ENCODE results near the gene UNC5A.
"Not testable (repeated sequence)": the region's sequence is repeated elsewhere in the genome, so short reads cannot be mapped to it uniquely, and the experiment has no call there.

Gene UNC5A

GRCh38 chr5:176863765-176864098 is 53.4 kb downstream of the UNC5A start:
- DNase-seq (ENCODE audit: low read depth): no peak

GRCh38 chr5:176864755-176865154 is 54.4 kb downstream of the UNC5A start:
- no peak for DNase-seq (ENCODE audit: low read depth)

GRCh38 chr5:176865964-176866363 is 55.6 kb downstream of the UNC5A start:
- DNase-seq (ENCODE audit: low read depth): no peak

- DNase-seq (ENCODE audit: low read depth): no peak
Observed at GRCh38 chr5:176866707-176867310, 56.5 kb downstream of the UNC5A start.

- no peak for DNase-seq (ENCODE audit: low read depth)
Observed at GRCh38 chr5:176868126-176868525, 57.8 kb downstream of the UNC5A start.

GRCh38 chr5:176868731-176869130 is 58.4 kb downstream of the UNC5A start:
- DNase-seq (ENCODE audit: low read depth): no peak

- DNase-seq (ENCODE audit: low read depth): no peak
Observed at GRCh38 chr5:176869501-176870109, 59.2 kb downstream of the UNC5A start.

GRCh38 chr5:176870110-176870591 is 59.8 kb downstream of the UNC5A start:
- peak; percentile 28 for DNase-seq (ENCODE audit: low read depth)

- DNase-seq (ENCODE audit: low read depth): not testable (repeated sequence)
Observed at GRCh38 chr5:176870644-176871043, 60.3 kb downstream of the UNC5A start.

- DNase-seq (ENCODE audit: low read depth): not testable (repeated sequence)
Observed at GRCh38 chr5:176872586-176872985, 62.2 kb downstream of the UNC5A start.

- DNase-seq (ENCODE audit: low read depth): not testable (repeated sequence)
Observed at GRCh38 chr5:176873011-176873410, 62.7 kb downstream of the UNC5A start.

GRCh38 chr5:176873541-176874172 is 63.3 kb downstream of the UNC5A start:
- DNase-seq (ENCODE audit: low read depth): no peak

GRCh38 chr5:176874198-176874780 is 63.9 kb downstream of the UNC5A start:
- no peak for DNase-seq (ENCODE audit: low read depth)

- no peak for DNase-seq (ENCODE audit: low read depth)
Observed at GRCh38 chr5:176875014-176875550, 64.7 kb downstream of the UNC5A start.

- DNase-seq (ENCODE audit: low read depth): no peak
Observed at GRCh38 chr5:176875783-176876505, 65.6 kb downstream of the UNC5A start.

- DNase-seq (ENCODE audit: low read depth): no peak
Observed at GRCh38 chr5:176876506-176877431, 66.4 kb downstream of the UNC5A start.

- DNase-seq (ENCODE audit: low read depth): no peak
Observed at GRCh38 chr5:176877793-176878331, 67.5 kb downstream of the UNC5A start.

GRCh38 chr5:176878463-176878862 is 68.1 kb downstream of the UNC5A start:
- no peak for DNase-seq (ENCODE audit: low read depth)

- DNase-seq (ENCODE audit: low read depth): no peak
Observed at GRCh38 chr5:176878906-176879662, 68.7 kb downstream of the UNC5A start.

Data from amniotic epithelial cell (primary cell).